ENCODE data around the gene ADORA3.
"Not testable (repeated sequence)": the region's sequence is repeated elsewhere in the genome, so short reads cannot be mapped to it uniquely, and the experiment has no call there.

ADORA3 gene

DNA sequence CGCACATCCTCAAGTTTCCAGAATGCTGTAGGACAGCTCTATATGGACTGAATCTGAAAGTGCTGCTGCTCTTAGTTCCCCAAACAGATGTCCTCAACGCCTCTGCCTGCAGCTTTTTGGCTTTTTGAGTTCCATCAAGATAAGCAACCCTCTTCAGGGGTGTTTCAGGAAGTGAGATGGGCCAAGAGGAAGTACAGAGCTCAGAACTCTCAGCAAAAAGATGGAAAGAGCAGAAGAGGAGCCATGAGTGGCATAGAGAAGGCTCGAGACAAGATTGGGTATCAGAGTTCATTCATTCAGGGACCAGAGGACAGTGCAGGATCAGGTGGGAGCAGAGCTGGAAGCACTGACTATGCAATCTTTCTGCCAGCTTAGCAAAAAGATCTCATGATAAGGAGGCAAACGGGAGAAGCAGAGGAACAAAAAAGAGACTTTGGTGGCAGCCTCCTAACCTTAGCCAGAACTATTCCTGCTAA is at the start of gene ADORA3, which contains the start of gene TMIGD3:
Gene ADORA3, minus strand, starts transcription at position 49 of the 476 bp plus-strand sequence. CDS start 279 bp downstream, outside the sequence.
Gene TMIGD3, minus strand, starts transcription at position 49 of the 476 bp plus-strand sequence. CDS start 279 bp downstream, outside the sequence.
- no peak for DNase-seq

- no peak for DNase-seq
These were observed 49.8 kb upstream of the ADORA3 start for GRCh38 chr1:111553196-111553595.

GRCh38 chr1:111552587-111552986 is 49.2 kb upstream of the ADORA3 start:
- DNase-seq = no peak

DNA sequence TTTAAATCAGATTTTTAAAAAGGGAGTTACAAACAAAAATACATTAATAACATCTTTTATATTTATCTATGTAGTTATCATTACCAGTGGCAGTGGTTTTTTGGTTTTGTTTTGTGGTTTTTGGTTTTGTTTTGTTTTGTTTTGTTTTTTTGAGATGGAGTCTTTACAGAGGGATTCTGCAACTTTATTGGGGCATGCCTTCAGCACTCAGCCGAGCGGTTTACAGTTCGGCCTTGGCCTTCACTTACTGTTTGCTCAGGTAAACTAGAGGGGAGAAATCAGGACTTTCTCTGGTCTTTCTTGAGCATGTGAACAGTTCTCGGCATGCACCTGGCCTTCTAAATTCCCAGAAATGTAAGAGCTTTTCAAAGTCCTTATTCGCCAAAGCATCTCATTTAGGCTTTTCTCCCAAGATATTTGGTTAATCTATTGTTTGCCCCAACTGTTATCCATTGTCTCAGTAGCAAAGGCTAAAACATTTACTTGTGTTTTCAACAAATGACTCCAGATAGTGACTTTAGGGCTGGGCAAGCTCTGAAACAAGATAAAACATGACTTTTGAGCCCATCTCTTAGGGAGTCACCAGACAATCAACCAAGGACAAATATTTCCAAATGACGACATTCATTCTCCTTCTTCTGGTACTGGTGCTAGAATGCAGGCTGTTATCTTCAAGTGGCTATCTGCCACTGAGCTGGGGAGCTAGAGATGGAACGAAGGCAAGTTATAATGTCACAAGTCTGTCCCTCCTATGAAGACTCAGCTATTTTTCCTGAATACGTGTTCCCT is 48.4 kb upstream of the ADORA3 start:
- DNase-seq = no peak

GRCh38 chr1:111547786-111548185 is 44.4 kb upstream of the ADORA3 start:
- not testable (repeated sequence) for DNase-seq

- DNase-seq = no peak
These were observed 38.8 kb upstream of the ADORA3 start for GRCh38 chr1:111542187-111542586.

- DNase-seq = no peak
These were observed 38.3 kb upstream of the ADORA3 start for GRCh38 chr1:111541721-111542120.

DNA sequence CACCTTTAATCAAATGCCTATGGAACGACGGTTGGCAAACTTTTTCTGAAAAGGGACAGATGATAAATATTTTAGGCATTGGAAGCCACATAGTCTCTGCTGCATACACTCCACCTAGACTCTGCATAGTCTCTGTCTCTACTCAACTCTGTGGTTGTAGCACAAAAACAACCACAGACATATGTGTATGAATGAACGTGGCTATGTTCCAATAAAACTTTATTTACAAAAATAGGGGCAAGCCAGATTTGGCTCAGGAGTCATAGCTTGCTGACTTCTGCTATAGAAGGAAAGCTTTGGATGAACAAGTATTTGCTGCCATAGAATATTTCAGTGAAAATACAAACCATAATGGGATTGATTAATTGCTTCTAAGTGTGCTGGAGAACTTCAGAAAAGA is 37.5 kb upstream of the ADORA3 start:
- DNase-seq = no peak

DNA sequence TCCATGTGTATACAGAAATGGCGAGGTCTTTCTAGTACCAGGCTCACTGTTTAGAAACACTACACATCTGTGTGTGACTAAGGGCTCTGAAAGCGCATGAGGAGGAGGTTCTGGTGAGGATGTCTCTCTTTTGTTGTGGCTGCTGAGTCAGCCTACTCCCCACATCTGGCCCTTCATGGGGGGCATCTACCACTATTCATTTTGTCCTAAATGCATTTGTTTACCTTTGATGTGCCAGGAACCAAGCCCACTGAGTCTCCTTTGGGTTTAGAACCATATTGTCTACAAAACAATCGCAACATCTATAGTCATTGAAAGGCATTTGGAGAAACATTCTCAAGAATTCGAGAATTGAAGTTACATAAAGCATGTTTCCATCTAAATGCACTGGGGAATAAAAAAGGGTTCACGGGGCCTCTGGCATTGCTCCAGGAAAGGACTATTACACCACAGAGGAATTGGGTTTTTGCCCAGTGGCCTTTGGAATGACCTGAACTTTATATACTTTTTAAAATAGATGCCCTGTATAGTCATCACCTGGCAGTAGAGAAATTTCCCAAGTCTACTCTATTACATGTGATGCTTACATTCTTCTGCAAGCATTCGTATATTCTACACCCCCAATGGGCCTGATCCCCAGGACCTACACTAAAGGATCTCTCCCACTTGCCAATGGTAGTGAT is 35.1 kb upstream of the ADORA3 start:
- no peak for DNase-seq

- no peak for DNase-seq
These were observed 32.1 kb upstream of the ADORA3 start for GRCh38 chr1:111535256-111536191.

DNA sequence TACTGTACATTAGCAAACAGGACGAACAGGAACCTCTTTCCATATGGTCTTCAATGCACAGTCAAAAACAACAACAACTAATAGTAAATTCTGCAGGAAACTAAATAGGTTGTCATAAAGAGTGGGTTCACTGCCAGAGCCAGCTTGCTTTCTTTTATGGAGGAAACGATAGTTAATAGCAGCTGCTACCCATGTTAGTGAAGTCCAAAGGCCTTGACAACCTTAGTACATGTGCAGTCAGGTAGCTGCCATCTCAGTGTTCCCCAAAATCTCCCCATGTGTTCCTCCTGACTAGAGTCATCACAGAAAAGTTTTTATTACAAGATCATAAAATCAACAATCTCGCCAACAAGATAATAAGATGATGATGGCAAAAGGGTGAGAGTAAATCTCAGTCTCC is 16.6 kb upstream of the ADORA3 start:
- no peak for DNase-seq

GRCh38 chr1:111517469-111518225 is 14.2 kb upstream of the ADORA3 start:
- DNase-seq = no peak

DNA sequence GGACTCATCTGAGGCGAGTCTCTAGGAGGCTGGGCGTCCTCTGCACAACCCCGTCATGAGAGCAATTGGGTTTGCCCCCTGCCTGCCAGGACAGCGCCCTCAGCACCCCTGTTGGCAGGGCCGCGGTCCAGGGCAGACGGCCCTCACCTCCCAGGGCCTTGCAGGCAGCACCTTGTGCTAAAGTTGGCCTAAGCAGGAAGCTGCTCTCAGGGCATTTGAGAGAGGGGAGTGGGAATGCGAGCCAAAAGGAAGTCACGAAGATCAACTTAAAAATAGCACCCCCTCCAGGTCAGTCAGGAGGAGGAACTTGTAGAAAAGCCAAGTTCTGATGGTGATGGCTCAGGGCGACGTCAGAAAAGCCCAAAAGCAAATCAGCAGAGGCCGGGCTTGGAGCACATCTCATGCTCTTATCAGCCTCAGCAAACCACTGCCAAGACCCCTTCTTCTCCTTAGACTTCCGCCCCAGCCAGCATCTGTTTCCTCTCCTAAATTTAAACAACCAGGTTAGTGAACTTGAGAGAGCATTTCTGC is 12.6 kb upstream of the ADORA3 start:
- DNase-seq = no peak

DNA sequence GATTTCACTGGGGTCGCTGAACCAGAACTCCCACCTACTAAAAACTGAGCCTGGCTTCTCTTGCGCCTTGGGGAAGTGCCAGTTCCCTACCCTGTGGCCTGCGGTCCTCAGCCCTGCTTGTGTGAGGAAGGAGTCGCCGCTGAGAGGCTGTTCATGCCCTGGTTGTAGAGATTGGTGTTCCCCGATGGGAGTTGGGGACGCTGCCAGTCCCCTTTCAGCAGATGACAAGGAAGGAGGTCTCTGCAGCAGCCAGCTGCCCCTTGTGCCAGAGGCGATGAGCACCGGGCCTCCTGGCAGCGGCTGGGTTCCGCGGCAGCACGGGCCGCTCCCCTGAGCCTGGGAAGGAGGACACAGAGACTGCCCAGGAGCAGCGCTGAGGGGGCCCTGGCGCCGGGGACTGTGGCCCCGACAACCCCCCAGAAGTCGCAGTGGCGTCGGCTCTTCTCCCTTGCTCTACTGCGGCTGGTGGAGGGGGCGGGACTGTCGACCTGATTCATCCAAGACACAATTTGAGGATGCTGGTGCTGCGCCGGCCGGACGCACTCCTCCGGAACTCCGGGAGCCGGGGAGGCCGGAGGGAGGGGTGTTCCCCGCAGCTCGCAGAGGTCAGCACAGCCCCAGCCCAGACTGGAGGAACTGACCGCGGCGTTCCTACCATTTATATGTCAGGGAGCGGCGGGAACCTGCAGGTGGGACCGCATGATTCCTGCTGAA is 12.0 kb upstream of the ADORA3 start:
- DNase-seq = peak; percentile 74

DNA sequence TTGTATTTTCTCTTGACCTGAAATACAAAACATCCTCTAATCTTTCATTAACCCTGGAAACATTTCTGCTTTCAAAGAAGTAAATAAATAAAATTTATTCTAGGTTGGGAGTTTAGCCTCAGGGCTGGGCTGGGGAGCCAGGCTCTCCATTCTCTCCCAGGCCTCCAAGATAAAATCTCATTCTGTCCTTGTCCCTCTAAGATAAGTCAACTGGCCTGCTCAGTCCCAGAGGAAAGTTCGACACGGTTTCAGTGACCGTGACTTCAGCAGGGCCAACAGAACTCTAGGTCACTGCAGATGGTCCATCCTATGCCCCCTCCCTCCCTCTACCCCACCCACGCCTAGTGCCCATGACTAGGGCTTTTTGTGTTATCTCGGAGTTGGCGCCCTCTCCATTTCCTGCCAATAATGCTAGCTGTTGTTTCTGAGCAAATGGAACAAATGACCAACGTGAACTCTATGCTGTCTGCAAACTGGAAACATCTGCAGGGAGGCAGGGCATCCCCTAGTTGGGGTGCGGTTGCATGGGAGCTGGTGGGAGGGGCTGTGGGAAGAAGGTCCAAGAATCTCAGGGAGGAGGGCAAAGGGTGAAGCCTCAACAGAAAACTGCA is 10.1 kb upstream of the ADORA3 start:
- no peak for DNase-seq

- DNase-seq = no peak
These were observed 9.5 kb upstream of the ADORA3 start for GRCh38 chr1:111512931-111513330.

GRCh38 chr1:111512132-111512889 is 8.9 kb upstream of the ADORA3 start:
- no peak for DNase-seq

DNA sequence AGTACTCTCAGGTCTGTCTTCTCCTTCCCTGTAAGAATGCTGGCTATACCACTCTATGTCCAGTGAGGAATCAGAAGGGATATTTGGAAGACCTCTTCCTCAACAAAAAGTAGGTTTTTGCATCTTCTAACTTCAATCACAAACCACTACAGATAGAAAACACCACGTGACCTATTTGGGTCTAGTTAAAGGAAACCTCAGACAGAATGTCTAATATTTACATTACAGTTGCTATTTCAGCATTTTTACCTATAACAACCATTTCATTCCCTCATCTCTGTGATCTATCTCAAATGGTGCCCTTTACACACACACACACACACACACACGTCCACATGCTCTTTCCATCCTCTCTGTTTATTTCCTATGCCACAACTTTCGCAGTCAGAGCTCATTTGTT is 7.9 kb upstream of the ADORA3 start:
- DNase-seq = no peak

- no peak for DNase-seq
These were observed 6.6 kb upstream of the ADORA3 start for GRCh38 chr1:111509997-111510375.

All from activated CD8-positive, alpha-beta memory T cell treated with anti-CD3 and anti-CD28 coated beads, Interleukin-2, amount 50 U/mL, for 48 hours (primary cell).